Endothelial cell of umbilical vein (primary cell): ENCODE results near the gene ZMIZ1. TPM values are rescaled to one million over a fixed set of nuclear protein-coding genes. Genes with fewer than 3 reads are reported as not detected.

Experiments used
- BruUV-seq: library from RNA; stranded (reverse); fragments of 400-500 nt; replicated peaks from 2 replicates; lab custom pipeline; 2021; lab: Mats Ljungman, UMichigan
- CTCF ChIA-PET: fragments of 300-600, 350-600 bp; sonication (Branson Sonifier 250); formaldehyde crosslinking; loops from one replicate; lab custom pipeline; 2021; ENCODE audit warnings: antibody characterized with exemption, inconsistent platforms; lab: Charles Lee
- POLR2A ChIA-PET: fragments of 300-600, 350-600 bp; sonication (Branson Sonifier 250); formaldehyde crosslinking; loops from one replicate; lab custom pipeline; 2021; ENCODE audit warnings: antibody characterized with exemption, inconsistent platforms; lab: Charles Lee
- DNase-seq: peaks from one replicate; pipeline ENCODE4 v3.0.0-alpha.2; 2011; ENCODE audit warnings: low read depth, low spot score
- FAIRE-seq: peaks from 2 replicates; lab custom pipeline; 2011; peaks lifted over from hg19 to GRCh38; lab: Jason Lieb, UNC
- H2AFZ ChIP-seq: 2 replicates; pipeline ENCODE4 v1.6.0; 2012; ENCODE audit warnings: low read depth, low read length, control low read depth, inconsistent platforms
- H3K27ac ChIP-seq: 2 replicates; pipeline ENCODE4 v1.5.1; 2011; ENCODE audit warnings: low read depth, mild to moderate bottlenecking, control low read depth, low read length, moderate library complexity; ENCODE audit not compliant: insufficient read depth
- H3K27me3 ChIP-seq, 2 experiments: 2 replicates each; pipeline versions ENCODE4 v1.6.0 to v1.6.1; 2011; ENCODE audit warnings: low read length in 2 of 2, mixed read lengths in 1 of 2; ENCODE audit not compliant: control insufficient read depth in 2 of 2, insufficient read depth in 2 of 2
- H3K36me3 ChIP-seq, 2 experiments: 2 replicates in 1 of 2; 3 replicates in 1 of 2; pipeline ENCODE4 v1.5.1; 2011; ENCODE audit warnings: low read length in 2 of 2, mild to moderate bottlenecking in 1 of 2, moderate library complexity in 1 of 2; ENCODE audit not compliant: control insufficient read depth in 2 of 2, insufficient read depth in 2 of 2; ENCODE audit errors: extremely low read depth in 1 of 2
- H3K4me1 ChIP-seq: 3 replicates; pipeline ENCODE4 v1.5.1; 2011; ENCODE audit warnings: mild to moderate bottlenecking, low read length; ENCODE audit not compliant: control insufficient read depth, insufficient read depth; ENCODE audit errors: extremely low read depth
- H3K4me2 ChIP-seq: 2 replicates; pipeline ENCODE4 v1.6.1; 2011; ENCODE audit warnings: low read length, control low read depth, mixed read lengths; ENCODE audit not compliant: insufficient read depth
- H3K4me3 ChIP-seq, 3 experiments: fragments of 200-600 bp in 1 of 3; sonication (generic), shearing (Covaris generic) in 1 of 3; replicated peaks in 1 of 3; 2 replicates each; pipeline ENCODE4 v1.5.1; 2011 to 2016; ENCODE audit warnings: control low read depth in 3 of 3, low read length in 3 of 3, mild to moderate bottlenecking in 2 of 3, inconsistent platforms in 1 of 3, low read depth in 1 of 3, moderate library complexity in 1 of 3; ENCODE audit not compliant: insufficient read depth in 1 of 3
- H3K79me2 ChIP-seq: 2 replicates; pipeline ENCODE4 v1.6.0; 2012; ENCODE audit warnings: low read length, inconsistent platforms; ENCODE audit not compliant: control insufficient read depth, insufficient read depth
- H3K9ac ChIP-seq: replicated peaks from 2 replicates; pipeline ENCODE3; 2011; ENCODE audit warnings: low read length, control low read depth; ENCODE audit not compliant: insufficient read depth; ENCODE audit errors: extremely low read depth
- H3K9me1 ChIP-seq: replicated peaks from 3 replicates; pipeline ENCODE4 v1.6.0; 2011; ENCODE audit warnings: mild to moderate bottlenecking, low read length; ENCODE audit not compliant: control insufficient read depth, insufficient read depth; ENCODE audit errors: extremely low read depth
- H3K9me3 ChIP-seq: replicated peaks from 2 replicates; pipeline ENCODE4 v1.5.1; 2012; ENCODE audit warnings: low read length, inconsistent platforms; ENCODE audit not compliant: control insufficient read depth, insufficient read depth
- H4K20me1 ChIP-seq: replicated peaks from 2 replicates; pipeline ENCODE3; 2011; ENCODE audit warnings: mild to moderate bottlenecking, low read length; ENCODE audit not compliant: control insufficient read depth, insufficient read depth; ENCODE audit errors: extremely low read depth
- CTCF ChIP-seq, 2 donors: IDR thresholded peaks; 1 replicate in 1 of 2; 2 replicates in 1 of 2; pipeline ENCODE4 v1.5.1; 2011; ENCODE audit warnings: low read length in 2 of 2, mild to moderate bottlenecking in 2 of 2, moderate library complexity in 2 of 2, control low read depth in 1 of 2, inconsistent platforms in 1 of 2, low read depth in 1 of 2; ENCODE audit not compliant: insufficient read depth in 1 of 2; ENCODE audit errors: extremely low read depth in 1 of 2
- EZH2 ChIP-seq: IDR thresholded peaks from 2 replicates; pipeline ENCODE4 v1.6.1; 2012; ENCODE audit warnings: borderline replicate concordance, low read depth, mild to moderate bottlenecking, moderate library complexity, low read length, inconsistent platforms; ENCODE audit not compliant: severe bottlenecking
- FOS ChIP-seq: IDR thresholded peaks from 2 replicates; pipeline ENCODE4 v1.6.1; 2011; ENCODE audit warnings: mild to moderate bottlenecking, low read length, moderate library complexity, borderline replicate concordance; ENCODE audit not compliant: insufficient read depth
- GATA2 ChIP-seq: IDR thresholded peaks from 2 replicates; pipeline ENCODE4 v1.7.0; 2011; ENCODE audit warnings: low read depth, mild to moderate bottlenecking, moderate library complexity, mixed read lengths, low read length; ENCODE audit not compliant: insufficient read length, insufficient read depth
- JUN ChIP-seq: IDR thresholded peaks from 2 replicates; pipeline ENCODE4 v1.6.1; 2011; ENCODE audit warnings: borderline replicate concordance, low read depth; ENCODE audit not compliant: insufficient read length, insufficient read depth
- MAX ChIP-seq: IDR thresholded peaks from 2 replicates; pipeline ENCODE4 v1.6.1; 2011; ENCODE audit not compliant: insufficient read depth, insufficient read length
- MYC ChIP-seq: IDR thresholded peaks from one replicate; pipeline ENCODE4 v1.6.1; 2011; ENCODE audit warnings: mild to moderate bottlenecking, low read depth, low read length
- POLR2A ChIP-seq: IDR thresholded peaks from 2 replicates; pipeline ENCODE4 v1.6.1; 2012; ENCODE audit warnings: low read depth, mild to moderate bottlenecking, control low read depth, low read length
- POLR2AphosphoS5 ChIP-seq: IDR thresholded peaks from 2 replicates; pipeline ENCODE4 v1.6.1; 2012; ENCODE audit warnings: low read depth, mild to moderate bottlenecking, control low read depth, low read length, moderate library complexity; ENCODE audit not compliant: insufficient read depth
- dilution Hi-C: fragments of 300-500 bp; cut with MboI; formaldehyde crosslinking; loops from one replicate; pipeline ENCODE4 v1.15.0; 2019; ENCODE audit warnings: low sequenced_read_pairs; ENCODE audit not compliant: extremely low pct_ligation_motif_present
- intact Hi-C: fragments of 100-400 bp; cut with micrococcal nuclease; formaldehyde crosslinking; loops from one replicate; pipeline ENCODE4 v1.10.0; 2022
- polyA plus RNA-seq, 4 experiments: library from polyadenylated mRNA; depleted of rRNA in 3 of 4; stranded (reverse) in 3 of 4; unstranded in 1 of 4; fragments of >200 nt; gene quantifications; 2 replicates each; pipeline versions ENCODE4 v1.2.1 to v1.2.3, GENCODE V29; 2011 to 2012; ENCODE audit warnings: missing spikeins in 1 of 4
- total RNA-seq: library from RNA; stranded (reverse); gene quantifications from 2 replicates; pipeline ENCODE4 v1.2.3, GENCODE V29; 2021

The ZMIZ1 gene
- total and polyA plus RNA-seq, 2 donors (not counting 3 experiments of a cell fraction or from before 2014, with no cell fraction given), result 12.5 to 46.7 TPM

GRCh38 chr10:79221110-79222051, 152.6 kb downstream of the ZMIZ1 start:
- ChIA-PET POLR2A (no interaction called here), CTCF (interaction anchor here (0.8 to 1.7 kb wide), 4 partner anchors 11 to 1174 kb away, joined by 3 to 5 read pairs (median 4); no protein-coding TSS in a partner anchor)
- peak overlapping the region; percentile 34 for H3K27ac ChIP-seq
- no peak overlapping the region for H3K4me3 ChIP-seq
- BruUV-seq, result no TSS peak
- H3K36me3 ChIP-seq, result peaks cover 0 to 18% of the 10 kb centered on the region in 2 experiments
- TF ChIP-seq MAX (peak; percentile 60), EZH2 (no peak)
- no peak overlapping the region for H3K4me2 ChIP-seq
- peaks cover 20% of the 10 kb centered on the region for H3K4me1 ChIP-seq
- H3K9ac ChIP-seq, result no peak overlapping the region
- no peaks in the 10 kb centered on the region for H3K79me2 ChIP-seq
- H3K27me3 ChIP-seq, result no peaks in the 10 kb centered on the region
- intact Hi-C loops (no loop called here), dilution Hi-C loops (no loop called here)
- no peak overlapping the region for H2AFZ ChIP-seq
- FAIRE-seq (peak; percentile 55), DNase-seq (peak; percentile 66)
- H4K20me1 ChIP-seq, result no peaks in the 10 kb centered on the region
- H3K9me3 ChIP-seq, result no peaks in the 10 kb centered on the region
- H3K9me1 ChIP-seq, result no peaks in the 10 kb centered on the region

- dilution Hi-C loops, result no loop called here
- Histone ChIP-seq H3K9me3 (no peaks in the 10 kb centered on the region), H3K4me2 (no peak overlapping the region), H3K4me3 (no peak overlapping the region), H3K36me3 (peaks cover 0 to 12% of the 10 kb centered on the region in 2 experiments), H4K20me1 (no peaks in the 10 kb centered on the region), H2AFZ (no peak overlapping the region), H3K4me1 (peaks cover 20% of the 10 kb centered on the region), H3K79me2 (no peaks in the 10 kb centered on the region), H3K27me3 (no peaks in the 10 kb centered on the region), H3K27ac (no peak overlapping the region), H3K9ac (no peak overlapping the region), H3K9me1 (no peaks in the 10 kb centered on the region)
- no TSS peak for BruUV-seq
- ChIA-PET CTCF (no interaction called here), POLR2A (no interaction called here)
- intact Hi-C loops, result no loop called here
- TF ChIP-seq EZH2 (no peak), GATA2 (no peak), JUN (no peak), MYC (no peak), POLR2A (no peak), FOS (no peak), CTCF (IDR thresholded peaks at IDR 0.05; ENCODE audit: extremely low read depth in 1 of 2, insufficient read depth in 1 of 2, low read depth in 1 of 2, low read length in 2 of 2) (no peak), POLR2AphosphoS5 (no peak), MAX (no peak)
- FAIRE-seq (no peak), DNase-seq (peak; percentile 17)
Measured at GRCh38 chr10:79222186-79222585, 153.4 kb downstream of the ZMIZ1 start.
